Measurements from ENCODE around the gene ARHGDIA.

GRCh38 chr17:81867991-81868673, 3.0 kb downstream of the ARHGDIA start:
- TF ChIP-seq POLR2A (IDR thresholded peaks at IDR 0.05) (no peak), CTCF (IDR thresholded peaks at IDR 0.05) (no peak)
